AG10803 (cell line): Measurements from ENCODE around the gene VRK2.
"Not testable (repeated sequence)": the region's sequence is repeated elsewhere in the genome, so short reads cannot be mapped to it uniquely, and the experiment has no call there.

Source experiments
- DNase-seq: peaks from one replicate; pipeline ENCODE4 v3.0.0; 2010; ENCODE audit warnings: low read depth
- H3K4me3 ChIP-seq: 2 replicates; pipeline ENCODE4 v1.5.1; 2011; ENCODE audit warnings: mild to moderate bottlenecking, low read length, control low read depth
- TF ChIP-seq, protein P1 (sequence below): conservative IDR thresholded peaks from 2 replicates; pipeline ENCODE4 v1.5.1; 2011; ENCODE audit warnings: mild to moderate bottlenecking, low read length, control low read depth, inconsistent platforms

The VRK2 gene

DNA sequence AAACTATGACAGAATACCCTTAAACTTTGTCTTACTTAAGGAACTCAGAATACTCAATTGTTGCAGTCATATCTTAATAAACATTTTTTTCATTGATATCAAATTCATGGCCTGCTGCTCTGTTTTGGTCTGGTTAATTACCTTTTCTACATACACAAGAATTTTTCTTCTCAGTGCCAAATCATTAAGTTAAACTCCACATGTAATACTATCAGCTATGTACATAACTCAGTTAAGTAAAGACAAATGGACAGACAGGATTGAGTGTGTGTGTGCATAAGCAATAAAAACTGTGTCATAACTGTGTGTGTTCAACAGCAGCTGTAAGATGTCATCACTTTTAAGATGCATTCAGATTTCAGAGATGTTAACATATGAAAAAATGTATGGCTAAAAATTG is 34.4 kb downstream of the VRK2 start:
- peak; percentile 15 for DNase-seq
- no peak overlapping the region for H3K4me3 ChIP-seq
- TF ChIP-seq, protein P1, sequence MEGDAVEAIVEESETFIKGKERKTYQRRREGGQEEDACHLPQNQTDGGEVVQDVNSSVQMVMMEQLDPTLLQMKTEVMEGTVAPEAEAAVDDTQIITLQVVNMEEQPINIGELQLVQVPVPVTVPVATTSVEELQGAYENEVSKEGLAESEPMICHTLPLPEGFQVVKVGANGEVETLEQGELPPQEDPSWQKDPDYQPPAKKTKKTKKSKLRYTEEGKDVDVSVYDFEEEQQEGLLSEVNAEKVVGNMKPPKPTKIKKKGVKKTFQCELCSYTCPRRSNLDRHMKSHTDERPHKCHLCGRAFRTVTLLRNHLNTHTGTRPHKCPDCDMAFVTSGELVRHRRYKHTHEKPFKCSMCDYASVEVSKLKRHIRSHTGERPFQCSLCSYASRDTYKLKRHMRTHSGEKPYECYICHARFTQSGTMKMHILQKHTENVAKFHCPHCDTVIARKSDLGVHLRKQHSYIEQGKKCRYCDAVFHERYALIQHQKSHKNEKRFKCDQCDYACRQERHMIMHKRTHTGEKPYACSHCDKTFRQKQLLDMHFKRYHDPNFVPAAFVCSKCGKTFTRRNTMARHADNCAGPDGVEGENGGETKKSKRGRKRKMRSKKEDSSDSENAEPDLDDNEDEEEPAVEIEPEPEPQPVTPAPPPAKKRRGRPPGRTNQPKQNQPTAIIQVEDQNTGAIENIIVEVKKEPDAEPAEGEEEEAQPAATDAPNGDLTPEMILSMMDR, result no peak

DNA sequence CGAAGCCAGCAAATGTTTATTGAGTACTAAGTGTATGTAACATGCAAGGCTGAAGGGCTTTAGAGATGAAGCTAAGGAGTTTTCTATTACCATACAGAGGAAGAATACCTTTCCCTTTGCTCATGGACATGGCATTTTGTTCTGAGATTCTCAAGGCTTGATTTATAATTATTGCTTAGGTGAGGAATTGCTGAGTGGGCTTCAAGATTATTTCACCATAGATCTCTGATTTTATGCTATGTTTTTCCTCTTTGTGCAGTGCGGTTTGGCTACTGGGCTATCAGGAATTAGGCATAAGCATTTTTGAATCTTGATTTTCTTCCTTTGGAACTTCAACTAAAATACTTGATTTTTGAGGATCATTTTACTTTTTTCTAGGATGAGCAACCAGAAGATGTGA is 42.5 kb downstream of the VRK2 start:
- TF ChIP-seq, protein P1, result no peak
- peak; percentile 6 for DNase-seq
- no peak overlapping the region for H3K4me3 ChIP-seq

DNA sequence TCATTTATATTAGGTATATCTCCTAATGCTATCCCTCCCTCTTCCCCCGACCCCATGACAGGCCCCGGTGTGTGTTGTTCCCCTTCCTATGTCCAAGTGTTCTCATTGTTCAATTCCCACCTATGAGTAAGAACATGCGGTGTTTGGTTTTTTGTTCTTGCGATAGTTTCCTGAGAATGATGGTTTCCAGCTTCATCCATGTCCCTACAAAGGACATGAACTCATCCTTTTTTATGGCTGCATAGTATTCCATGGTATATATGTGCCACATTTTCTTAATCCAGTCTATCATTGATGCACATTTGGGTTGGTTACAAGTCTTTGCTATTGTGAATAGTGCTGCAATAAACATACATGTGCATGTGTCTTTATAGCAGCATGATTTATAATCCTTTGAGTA is 46.2 kb downstream of the VRK2 start:
- not testable (repeated sequence) for H3K4me3 ChIP-seq, DNase-seq

DNA sequence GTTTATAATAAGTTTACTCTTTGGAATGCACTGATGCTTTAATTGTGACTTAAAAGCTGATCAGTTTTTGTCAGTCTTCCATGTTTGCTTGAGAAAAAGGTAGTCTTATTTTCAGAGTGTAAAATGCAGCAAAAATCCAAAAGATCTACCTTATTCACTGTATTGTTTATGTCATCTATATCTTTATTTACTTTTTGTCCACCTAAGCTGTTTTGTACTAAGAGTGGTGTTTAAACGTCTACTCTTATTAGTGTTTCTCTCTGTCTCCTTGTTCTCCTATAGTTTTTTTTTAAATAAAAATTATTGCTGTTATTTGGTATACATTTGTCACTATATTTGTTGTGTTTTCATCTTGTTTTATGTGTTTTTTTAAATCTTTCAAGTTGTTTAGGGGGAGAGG is 50.4 kb downstream of the VRK2 start:
- DNase-seq, result no peak
- H3K4me3 ChIP-seq, result no peak overlapping the region
- TF ChIP-seq, protein P1, result no peak

DNA sequence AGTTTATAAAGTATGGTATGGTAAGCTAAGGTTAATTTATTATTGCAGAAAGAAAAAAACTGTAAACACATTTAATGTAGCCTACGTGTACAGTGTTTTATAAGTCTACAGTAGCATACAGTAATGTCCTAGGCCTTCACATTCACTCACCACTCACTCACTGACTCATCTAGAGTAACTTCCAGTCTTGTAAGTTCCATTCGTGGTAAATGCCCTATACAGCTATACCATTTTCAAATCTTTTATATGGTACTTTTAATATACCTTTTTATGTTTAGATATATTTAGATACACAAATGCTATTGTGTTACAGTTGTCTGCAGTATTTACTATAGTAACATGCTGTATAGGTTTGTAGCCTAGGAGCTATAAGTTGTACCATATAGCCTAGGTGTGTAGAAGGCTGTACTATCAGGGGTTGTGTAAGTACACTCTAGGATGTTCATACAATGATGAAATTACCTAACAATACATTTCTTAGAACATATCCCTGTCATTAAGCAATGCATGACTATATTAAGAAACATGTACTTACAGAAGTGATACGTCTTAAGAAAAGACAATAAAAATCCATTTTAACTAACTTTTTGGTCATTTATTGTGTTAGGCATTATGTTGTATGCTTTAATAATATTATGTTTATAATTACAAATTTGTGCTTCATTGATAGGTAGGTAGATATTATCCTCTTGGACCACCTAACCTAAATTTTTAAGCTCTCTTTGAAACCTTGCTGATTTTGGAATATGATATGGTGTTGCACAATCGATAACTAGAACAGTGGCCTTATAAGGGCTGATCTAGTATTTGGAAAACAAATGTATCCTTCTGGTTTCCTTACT is 51.9 kb downstream of the VRK2 start:
- H3K4me3 ChIP-seq, result no peak overlapping the region
- TF ChIP-seq, protein P1, result no peak
- peak; percentile 10 for DNase-seq

DNA sequence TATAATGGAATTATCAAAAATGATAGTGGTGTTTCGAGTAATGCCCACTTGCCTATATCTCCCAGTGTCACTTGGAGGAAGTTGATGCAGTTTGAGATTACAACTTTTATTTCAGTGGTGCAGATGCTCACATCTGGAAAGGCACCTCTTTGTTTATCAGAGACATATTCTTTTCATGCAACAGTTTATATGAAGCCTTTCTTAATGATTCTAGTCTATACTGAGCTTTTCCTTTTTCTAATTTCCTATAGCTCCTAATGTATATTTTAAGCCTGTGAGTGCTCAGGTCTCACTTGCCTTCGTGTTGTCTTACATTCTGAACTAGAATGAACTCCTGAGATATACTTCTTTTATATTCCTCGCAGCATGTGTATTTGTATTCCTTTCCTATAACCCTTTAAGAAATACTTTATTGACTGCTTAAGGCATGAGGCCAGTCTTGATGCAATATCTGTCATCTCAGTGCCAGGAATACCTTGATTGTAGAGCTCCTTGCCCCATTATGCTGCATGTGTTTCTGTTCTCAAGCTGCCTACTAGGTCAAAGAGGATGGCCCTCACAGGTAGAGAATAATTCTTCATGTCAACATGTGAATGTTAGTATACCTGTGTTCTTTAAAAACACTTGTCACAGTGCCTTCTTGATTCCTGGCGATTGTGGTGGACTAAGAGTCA is 52.6 kb downstream of the VRK2 start:
- DNase-seq, result no peak
- TF ChIP-seq, protein P1, result no peak
- H3K4me3 ChIP-seq, result no peak overlapping the region

DNA sequence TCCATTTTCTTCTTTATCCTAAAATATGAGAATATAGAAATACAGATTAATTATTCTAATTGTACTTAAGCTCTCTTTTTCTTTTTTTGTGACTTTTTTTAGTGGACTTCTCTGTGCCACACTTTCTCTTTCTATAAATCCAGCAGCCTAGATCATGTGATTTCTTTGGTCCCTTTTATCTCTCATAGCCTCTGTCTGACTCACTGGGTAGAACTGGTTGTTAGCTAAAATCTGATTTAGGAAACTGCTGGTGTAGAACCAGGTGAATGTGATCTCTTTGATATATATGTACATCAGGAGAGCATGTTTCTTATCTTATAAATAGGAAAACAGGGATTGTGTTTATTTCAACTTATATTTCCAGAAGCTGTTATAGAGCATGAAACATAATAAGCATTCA is 54.9 kb downstream of the VRK2 start:
- TF ChIP-seq, protein P1, result no peak
- no peak for DNase-seq

More for the DNA sequence above, 54.9 kb downstream of the VRK2 start:
- H3K4me3 ChIP-seq, result no peak overlapping the region
